B cell (primary cell): ENCODE results near the gene FUS. TPM values are rescaled to one million over a fixed set of nuclear protein-coding genes. Genes with fewer than 3 reads are reported as not detected.
A peak's percentile ranks its signal among the peaks of the same experiment; 100 is the strongest.
"Not testable (repeated sequence)": the region's sequence is repeated elsewhere in the genome, so short reads cannot be mapped to it uniquely, and the experiment has no call there.

ENCODE experiments used
- ATAC-seq: fragments of 200-7000 bp; cut with Tn5 transposase; one replicate; pipeline ENCODE4 v1.10.0; 2021; ENCODE audit warnings: low read depth, mild to moderate bottlenecking, moderate number of reproducible peaks, moderate library complexity
- CTCF ChIA-PET: fragments of 350-600 bp; sonication (Branson Sonifier 250); formaldehyde crosslinking; loops from one replicate; lab custom pipeline; 2021; ENCODE audit warnings: antibody characterized with exemption, inconsistent platforms; lab: Charles Lee
- POLR2A ChIA-PET: fragments of 350-600 bp; sonication (Branson Sonifier 250); formaldehyde crosslinking; loops from one replicate; lab custom pipeline; 2021; ENCODE audit warnings: antibody characterized with exemption; lab: Charles Lee
- DNase-seq: peaks from one replicate; pipeline ENCODE4 v3.0.0; 2013
- H2AFZ ChIP-seq: 2 replicates; pipeline ENCODE4 v1.6.1; 2012; ENCODE audit warnings: mild to moderate bottlenecking, low read depth, low read length; ENCODE audit not compliant: insufficient read depth, poor library complexity, severe bottlenecking
- H3K27ac ChIP-seq, 2 donors: 1 replicate in 1 of 2; 2 replicates in 1 of 2; pipeline ENCODE4 v1.5.1; 2012 to 2013; ENCODE audit warnings: low read length in 2 of 2, mild to moderate bottlenecking in 2 of 2, moderate library complexity in 1 of 2
- H3K27me3 ChIP-seq, 4 experiments: fragments of 200-600 bp in 1 of 4; sonication (generic) in 1 of 4; replicated peaks in 1 of 4; 1 replicate in 2 of 4; 2 replicates in 2 of 4; pipeline versions ENCODE4 v1.6.1 to v1.7.0; 2013 to 2016; ENCODE audit warnings: low read length in 3 of 4, mild to moderate bottlenecking in 2 of 4, mixed read lengths in 1 of 4, moderate library complexity in 1 of 4; ENCODE audit not compliant: insufficient read depth in 4 of 4, control insufficient read depth in 3 of 4; ENCODE audit errors: control extremely low read depth in 1 of 4
- H3K36me3 ChIP-seq, 2 experiments: replicated peaks in 1 of 2; 1 replicate in 1 of 2; 2 replicates in 1 of 2; pipeline versions ENCODE4 v1.6.1 to v1.7.1; 2013; ENCODE audit warnings: low read length in 1 of 2; ENCODE audit not compliant: insufficient read depth in 2 of 2, control insufficient read depth in 1 of 2; ENCODE audit errors: control extremely low read depth in 1 of 2, extremely low read depth in 1 of 2
- H3K4me1 ChIP-seq, 2 donors: fragments of 200-600 bp in 1 of 2; sonication (generic) in 1 of 2; 1 replicate in 1 of 2; 2 replicates in 1 of 2; pipeline versions ENCODE4 v1.5.1 to v1.6.1; 2013 to 2017; ENCODE audit warnings: low read length in 2 of 2; ENCODE audit not compliant: control insufficient read depth in 2 of 2, insufficient read depth in 2 of 2
- H3K4me2 ChIP-seq: replicated peaks from 2 replicates; pipeline ENCODE3; 2012; ENCODE audit warnings: mild to moderate bottlenecking, low read depth, low read length; ENCODE audit not compliant: poor library complexity, severe bottlenecking
- H3K4me3 ChIP-seq, 5 experiments: fragments of 200-600 bp in 1 of 5; sonication (generic) in 1 of 5; 1 replicate in 3 of 5; 2 replicates in 2 of 5; pipeline versions ENCODE4 v1.5.1 to v1.7.0; 2011 to 2016; ENCODE audit warnings: low read length in 4 of 5, mild to moderate bottlenecking in 4 of 5, low read depth in 2 of 5, control low read depth in 1 of 5, moderate library complexity in 1 of 5; ENCODE audit not compliant: insufficient read depth in 1 of 5; ENCODE audit errors: control extremely low read depth in 1 of 5, extremely low read depth in 1 of 5
- H3K79me2 ChIP-seq: fragments of 200-600 bp; sonication (generic); one replicate; pipeline ENCODE4 v1.6.0; 2016; ENCODE audit warnings: low read length; ENCODE audit not compliant: control insufficient read depth, insufficient read depth
- H3K9ac ChIP-seq: fragments of 200-600 bp; sonication (generic); 2 replicates; pipeline ENCODE4 v1.6.1; 2017; ENCODE audit warnings: mild to moderate bottlenecking, low read length, moderate library complexity
- H3K9me3 ChIP-seq, 3 donors: one replicate each; pipeline versions ENCODE4 v1.6.1 to v1.7.1; 2013; ENCODE audit warnings: low read length in 2 of 3; ENCODE audit not compliant: control insufficient read depth in 2 of 3, insufficient read depth in 1 of 3; ENCODE audit errors: control extremely low read depth in 1 of 3
- H4K20me1 ChIP-seq: 2 replicates; pipeline ENCODE4 v1.6.0; 2012; ENCODE audit warnings: mild to moderate bottlenecking, low read length; ENCODE audit not compliant: insufficient read depth, control insufficient read depth, poor library complexity, severe bottlenecking
- H3K27ac Mint-ChIP-seq: one replicate; pipeline ENCODE4 v1.8.0; 2021; ENCODE audit warnings: mixed read lengths
- H3K27me3 Mint-ChIP-seq: one replicate; pipeline ENCODE4 v1.8.0; 2021; ENCODE audit warnings: mixed read lengths
- H3K4me1 Mint-ChIP-seq: one replicate; pipeline ENCODE4 v1.8.0; 2021; ENCODE audit warnings: mixed read lengths
- H3K4me3 Mint-ChIP-seq: one replicate; pipeline ENCODE4 v1.8.0; 2021; ENCODE audit warnings: mixed read lengths
- H3K9me3 Mint-ChIP-seq: one replicate; pipeline ENCODE4 v1.8.0; 2022; ENCODE audit warnings: mixed read lengths; ENCODE audit not compliant: insufficient read depth
- EZH2 ChIP-seq: IDR thresholded peaks from 2 replicates; pipeline ENCODE4 v1.6.1; 2012; ENCODE audit warnings: borderline replicate concordance, low read depth, mild to moderate bottlenecking, moderate library complexity, low read length; ENCODE audit not compliant: insufficient read depth, poor library complexity, severe bottlenecking
- WGBS: methylation state at CpG from one replicate; pipeline ENCODE4 v1.1.5; 2013; ENCODE audit warnings: missing lambda C conversion rate; ENCODE audit not compliant: insufficient coverage; 5-methylcytosine and 5-hydroxymethylcytosine counted together
- intact Hi-C: fragments of 100-400 bp; cut with micrococcal nuclease; formaldehyde crosslinking; loops from one replicate; pipeline ENCODE4 v1.10.0; 2022
- polyA plus RNA-seq: library from polyadenylated mRNA; depleted of rRNA; stranded (reverse); fragments of >200 nt; gene quantifications from 2 replicates; pipeline ENCODE4 v1.2.3, GENCODE V29; 2012
- total RNA-seq, 2 donors: library from RNA; stranded (reverse); fragments of 120-200 nt in 1 of 2; gene quantifications; 1 replicate in 1 of 2; 2 replicates in 1 of 2; pipeline versions ENCODE4 v1.2.3 to v1.2.4, GENCODE V29; 2013 to 2022
- TF ChIP-seq, protein P1 (sequence below): fragments of 200-600 bp; IDR thresholded peaks from one replicate; pipeline ENCODE4 v1.8.0; 2022; ENCODE audit warnings: antibody characterized with exemption, mild to moderate bottlenecking

The FUS gene
- total and polyA plus RNA-seq, 2 donors (not counting 1 experiment from before 2014, with no cell fraction given) = 181 to 597 TPM

DNA sequence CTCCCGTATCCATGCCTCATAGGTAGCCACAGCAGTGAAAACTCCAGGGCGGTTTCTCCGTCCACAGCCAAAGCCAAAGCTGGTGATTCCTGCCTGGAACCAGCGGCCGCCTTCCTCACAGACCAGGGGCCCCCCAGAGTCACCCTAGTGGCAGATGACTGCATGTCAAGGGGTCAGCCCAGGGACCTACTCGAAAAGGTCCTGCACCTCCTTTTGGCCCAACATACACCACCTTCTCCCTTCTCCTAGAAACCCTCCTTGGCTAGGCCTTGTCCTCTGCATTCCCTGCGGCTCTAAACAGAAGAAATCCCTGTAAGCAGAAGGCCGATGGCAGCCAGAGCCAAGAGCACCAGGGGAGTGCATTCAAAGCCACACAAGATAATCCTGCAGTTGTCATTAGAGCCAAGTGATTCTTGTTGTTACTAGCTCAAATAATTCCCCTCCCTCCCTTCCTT is 36.2 kb upstream of the FUS start:
- intact Hi-C loops = loop anchor here (2.0 kb wide), 2 partner anchors 35 to 59 kb away; partner anchors contain the start of genes BCKDK and PYCARD
- no peak overlapping the region for H3K4me3 ChIP-seq
- peak; percentile 7 for DNase-seq
- CTCF ChIA-PET = interaction anchor here (1.9 to 5.9 kb wide), 8 partner anchors 15 to 299 kb away, joined by 6 to 56 read pairs (median 16); partner anchors contain the start of genes FUS, HSD3B7, PYDC1 and ZNF646
- POLR2A ChIA-PET = interaction anchor here (2.7 kb wide), 1 partner anchor 36 kb away, joined by 44 read pairs; the partner anchor contains the start of gene FUS
- H3K27me3 Mint-ChIP-seq = peaks cover 13% of the 10 kb centered on the region
- TF ChIP-seq EZH2 = no peak
- TF ChIP-seq, protein P1, sequence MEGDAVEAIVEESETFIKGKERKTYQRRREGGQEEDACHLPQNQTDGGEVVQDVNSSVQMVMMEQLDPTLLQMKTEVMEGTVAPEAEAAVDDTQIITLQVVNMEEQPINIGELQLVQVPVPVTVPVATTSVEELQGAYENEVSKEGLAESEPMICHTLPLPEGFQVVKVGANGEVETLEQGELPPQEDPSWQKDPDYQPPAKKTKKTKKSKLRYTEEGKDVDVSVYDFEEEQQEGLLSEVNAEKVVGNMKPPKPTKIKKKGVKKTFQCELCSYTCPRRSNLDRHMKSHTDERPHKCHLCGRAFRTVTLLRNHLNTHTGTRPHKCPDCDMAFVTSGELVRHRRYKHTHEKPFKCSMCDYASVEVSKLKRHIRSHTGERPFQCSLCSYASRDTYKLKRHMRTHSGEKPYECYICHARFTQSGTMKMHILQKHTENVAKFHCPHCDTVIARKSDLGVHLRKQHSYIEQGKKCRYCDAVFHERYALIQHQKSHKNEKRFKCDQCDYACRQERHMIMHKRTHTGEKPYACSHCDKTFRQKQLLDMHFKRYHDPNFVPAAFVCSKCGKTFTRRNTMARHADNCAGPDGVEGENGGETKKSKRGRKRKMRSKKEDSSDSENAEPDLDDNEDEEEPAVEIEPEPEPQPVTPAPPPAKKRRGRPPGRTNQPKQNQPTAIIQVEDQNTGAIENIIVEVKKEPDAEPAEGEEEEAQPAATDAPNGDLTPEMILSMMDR = no peak
- no peak overlapping the region for H3K27ac ChIP-seq
- H3K79me2 ChIP-seq = no peaks in the 10 kb centered on the region
- no peaks in the 10 kb centered on the region for H3K36me3 ChIP-seq
- H3K9me3 Mint-ChIP-seq = no peaks in the 10 kb centered on the region
- no peaks in the 10 kb centered on the region for H4K20me1 ChIP-seq
- no peak overlapping the region for H3K9ac ChIP-seq
- no peak for ATAC-seq
- H3K4me3 Mint-ChIP-seq = peak overlapping the region; percentile 77
- peaks cover 6 to 13% of the 10 kb centered on the region in 2 donors for H3K4me1 ChIP-seq
- peaks cover 0 to 3% (median 0%) of the 10 kb centered on the region in 4 experiments for H3K27me3 ChIP-seq
- H3K4me1 Mint-ChIP-seq = peaks cover 9% of the 10 kb centered on the region
- H3K4me2 ChIP-seq = peak overlapping the region; percentile 96
- H2AFZ ChIP-seq = no peak overlapping the region
- peak overlapping the region; percentile 50 for H3K27ac Mint-ChIP-seq
- H3K9me3 ChIP-seq = no peaks in the 10 kb centered on the region
- WGBS = 94% methylated on average over 8 of the region's 8 CpGs

DNA sequence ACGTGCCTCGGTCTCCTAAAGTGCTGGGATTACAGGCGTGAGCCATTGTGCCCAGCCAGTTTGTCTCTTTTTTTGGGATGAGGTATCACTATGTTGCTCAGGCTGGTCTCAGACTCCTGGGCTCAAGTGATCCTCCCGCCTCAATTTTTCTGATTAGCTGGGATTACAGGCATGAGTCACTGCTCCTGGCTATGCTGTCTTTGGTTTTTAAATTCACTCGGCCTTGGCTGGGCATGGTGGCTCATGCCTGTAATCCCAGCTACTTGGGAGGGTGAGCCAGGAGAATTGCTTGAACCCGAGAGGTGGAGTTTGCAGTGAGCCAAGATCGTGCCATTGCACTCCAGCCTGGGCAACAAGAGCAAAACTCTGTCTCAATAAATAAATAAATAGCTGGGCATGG is 35.5 kb upstream of the FUS start:
- 98% methylated on average over 6 of the region's 7 CpGs for WGBS
- H3K9ac ChIP-seq, H2AFZ ChIP-seq, POLR2A ChIA-PET, H3K27me3 ChIP-seq, H3K4me3 ChIP-seq, ATAC-seq, H3K9me3 ChIP-seq, H3K27ac Mint-ChIP-seq, intact Hi-C loops, H3K4me1 Mint-ChIP-seq, DNase-seq, H4K20me1 ChIP-seq, H3K27ac ChIP-seq, H3K4me2 ChIP-seq, H3K36me3 ChIP-seq, H3K79me2 ChIP-seq, H3K9me3 Mint-ChIP-seq: not testable (repeated sequence)
- Mint-ChIP-seq H3K27me3 (peaks cover 13% of the 10 kb centered on the region), H3K4me3 (peak overlapping the region; percentile 77)
- CTCF ChIA-PET = interaction anchor here (0.9 to 5.9 kb wide), 4 partner anchors 15 to 189 kb away, joined by 3 to 56 read pairs (median 25); partner anchors contain the start of gene HSD3B7
- H3K4me1 ChIP-seq = peaks cover 6 to 13% of the 10 kb centered on the region in 2 donors
